Caco-2 (cell line): Measurements from ENCODE around the gene ZNFX1. TPM values are rescaled to one million over a fixed set of nuclear protein-coding genes. Genes with fewer than 3 reads are reported as not detected.
A peak's percentile ranks its signal among the peaks of the same experiment; 100 is the strongest.

Experiments
- BruUV-seq: library from RNA; stranded (reverse); fragments of 400-500 nt; replicated peaks from 2 replicates; lab custom pipeline; 2021; lab: Mats Ljungman, UMichigan
- CTCF ChIA-PET: fragments of 300-600 bp; sonication (Branson Sonifier 250); formaldehyde crosslinking; loops from one replicate; lab custom pipeline; 2022; ENCODE audit warnings: antibody characterized with exemption; lab: Charles Lee
- POLR2A ChIA-PET: fragments of 300-600 bp; sonication (Branson Sonifier 250); formaldehyde crosslinking; loops from one replicate; lab custom pipeline; 2022; ENCODE audit warnings: antibody characterized with exemption; lab: Charles Lee
- DNase-seq, 2 experiments: peaks; one replicate each; pipeline versions ENCODE4 v3.0.0 to v3.0.0-alpha.2; 2020 to 2022
- H3K27me3 ChIP-seq: replicated peaks from 2 replicates; pipeline ENCODE4 v1.6.0; 2011; ENCODE audit warnings: low read length; ENCODE audit not compliant: control insufficient read depth, insufficient read depth
- H3K36me3 ChIP-seq: 2 replicates; pipeline ENCODE4 v1.5.1; 2011; ENCODE audit warnings: low read length; ENCODE audit not compliant: control insufficient read depth, insufficient read depth
- H3K4me1 ChIP-seq: fragments of 250-450 bp; sonication (Bioruptor Pico); 2 replicates; pipeline ENCODE4 v1.5.1; 2020; ENCODE audit warnings: mild to moderate bottlenecking
- H3K4me3 ChIP-seq: 2 replicates; pipeline ENCODE4 v1.5.1; 2011; ENCODE audit warnings: low read depth, mild to moderate bottlenecking, control low read depth, low read length
- H3K9me3 ChIP-seq: fragments of 250-450 bp; sonication (Bioruptor Pico); 2 replicates; pipeline ENCODE4 v1.5.1; 2020; ENCODE audit warnings: mild to moderate bottlenecking, moderate library complexity
- H3K27ac Mint-ChIP-seq: one replicate; pipeline ENCODE4 v1.8.0; 2022; ENCODE audit warnings: mixed read lengths; ENCODE audit not compliant: unreplicated experiment
- H3K27me3 Mint-ChIP-seq: one replicate; pipeline ENCODE4 v1.8.0; 2022; ENCODE audit warnings: mixed read lengths; ENCODE audit not compliant: insufficient read depth, unreplicated experiment
- H3K36me3 Mint-ChIP-seq: one replicate; pipeline ENCODE4 v1.8.0; 2022; ENCODE audit warnings: mild to moderate bottlenecking, mixed read lengths; ENCODE audit not compliant: insufficient read depth, unreplicated experiment
- H3K4me1 Mint-ChIP-seq: one replicate; pipeline ENCODE4 v1.8.0; 2022; ENCODE audit warnings: low read depth, mixed read lengths; ENCODE audit not compliant: unreplicated experiment
- H3K4me3 Mint-ChIP-seq: one replicate; pipeline ENCODE4 v1.8.0; 2022; ENCODE audit warnings: mild to moderate bottlenecking, moderate library complexity, mixed read lengths; ENCODE audit not compliant: unreplicated experiment
- H3K9me3 Mint-ChIP-seq: one replicate; pipeline ENCODE4 v1.8.0; 2022; ENCODE audit warnings: mixed read lengths; ENCODE audit not compliant: unreplicated experiment
- CTCF ChIP-seq, 2 experiments: fragments of 200-600 bp in 1 of 2; IDR thresholded peaks; 1 replicate in 1 of 2; 2 replicates in 1 of 2; pipeline versions ENCODE4 v1.5.1 to v1.8.0; 2011 to 2022; ENCODE audit warnings: antibody characterized with exemption in 1 of 2, control low read depth in 1 of 2, inconsistent platforms in 1 of 2, low read depth in 1 of 2, low read length in 1 of 2, mild to moderate bottlenecking in 1 of 2, moderate library complexity in 1 of 2; ENCODE audit not compliant: insufficient read depth in 1 of 2, severe bottlenecking in 1 of 2, unreplicated experiment in 1 of 2
- intact Hi-C: fragments of 100-400 bp; cut with micrococcal nuclease; formaldehyde crosslinking; loops from one replicate; pipeline ENCODE4 v1.10.0; 2022; ENCODE audit not compliant: unreplicated experiment
- total RNA-seq: library from RNA; stranded (reverse); gene quantifications from 2 replicates; pipeline ENCODE4 v1.2.3, GENCODE V29; 2022

The ZNFX1 gene
- total RNA-seq, 1 experiment from 2014 or later = 34.0 TPM

- Histone ChIP-seq H3K27me3 (peaks cover 2% of the 10 kb centered on the region; the same call in 1 of the 2 replicates), H3K4me1 (no peaks in the 10 kb centered on the region), H3K9me3 (no peaks in the 10 kb centered on the region), H3K36me3 (no peaks in the 10 kb centered on the region), H3K4me3 (no peak overlapping the region)
- Mint-ChIP-seq H3K4me3 (no peak overlapping the region), H3K27ac (no peak overlapping the region), H3K4me1 (no peaks in the 10 kb centered on the region), H3K9me3 (no peaks in the 10 kb centered on the region), H3K27me3 (peaks cover 19% of the 10 kb centered on the region), H3K36me3 (no peaks in the 10 kb centered on the region)
- intact Hi-C loops = loop anchor here (1.0 kb wide), 1 partner anchor 77 kb away; no protein-coding TSS in a partner anchor
- POLR2A ChIA-PET = interaction anchor here (0.5 to 1.5 kb wide), 3 partner anchors 36 to 77 kb away, joined by 3 read pairs; no protein-coding TSS in a partner anchor
- DNase-seq = peak in 1 of 2 experiments; percentile 70
- TF ChIP-seq CTCF (IDR thresholded peaks at IDR 0.05; ENCODE audit: insufficient read depth in 1 of 2, low read depth in 1 of 2, low read length in 1 of 2, severe bottlenecking in 1 of 2, unreplicated experiment in 1 of 2) = peak; percentile 55 to 61
- no TSS peak for BruUV-seq
- CTCF ChIA-PET = interaction anchor here (0.5 to 3.1 kb wide), 22 partner anchors 8 to 287 kb away, joined by 3 to 29 read pairs (median 4); partner anchors contain the start of gene ZNFX1
These were observed 45.9 kb upstream of the ZNFX1 start for GRCh38 chr20:49323622-49324238.

GRCh38 chr20:49320460-49320859 is 42.6 kb upstream of the ZNFX1 start:
- POLR2A ChIA-PET = interaction anchor here (0.6 to 1.6 kb wide), 8 partner anchors 16 to 459 kb away, joined by 3 to 16 read pairs (median 3); partner anchors contain the start of genes DDX27 and ZNFX1
- Mint-ChIP-seq H3K27me3 (peaks cover 13% of the 10 kb centered on the region), H3K27ac (no peak overlapping the region), H3K36me3 (no peaks in the 10 kb centered on the region), H3K9me3 (no peaks in the 10 kb centered on the region), H3K4me3 (no peak overlapping the region), H3K4me1 (no peaks in the 10 kb centered on the region)
- no peaks in the 10 kb centered on the region for H3K36me3 ChIP-seq
- H3K4me3 ChIP-seq = no peak overlapping the region
- intact Hi-C loops = loop anchor here (1.0 to 2.0 kb wide), 3 partner anchors 30 to 187 kb away; partner anchors contain the start of gene ZNFX1
- H3K4me1 ChIP-seq = no peaks in the 10 kb centered on the region
- DNase-seq = peak; percentile 86 to 87
- CTCF ChIA-PET = interaction anchor here (0.6 to 2.1 kb wide), 41 partner anchors 10 to 596 kb away, joined by 3 to 101 read pairs (median 4); partner anchors contain the start of genes DDX27 and ZNFX1
- peaks cover 2% of the 10 kb centered on the region; the same call in 1 of the 2 replicates for H3K27me3 ChIP-seq
- H3K9me3 ChIP-seq = no peaks in the 10 kb centered on the region
- BruUV-seq = no TSS peak
- peak; percentile 78 to 87 for TF ChIP-seq CTCF (IDR thresholded peaks at IDR 0.05; ENCODE audit: insufficient read depth in 1 of 2, low read depth in 1 of 2, low read length in 1 of 2, severe bottlenecking in 1 of 2, unreplicated experiment in 1 of 2)

GRCh38 chr20:49319208-49319809 is 41.5 kb upstream of the ZNFX1 start:
- no peak for DNase-seq
- Histone ChIP-seq H3K36me3 (no peaks in the 10 kb centered on the region), H3K9me3 (no peaks in the 10 kb centered on the region), H3K4me3 (no peak overlapping the region), H3K4me1 (no peaks in the 10 kb centered on the region), H3K27me3 (no peaks in the 10 kb centered on the region)
- ChIA-PET CTCF (interaction anchor here (0.6 to 2.1 kb wide), 7 partner anchors 12 to 190 kb away, joined by 3 to 101 read pairs (median 4); no protein-coding TSS in a partner anchor), POLR2A (interaction anchor here (1.5 to 1.6 kb wide), 2 partner anchors 41 to 100 kb away, joined by 4 to 15 read pairs; partner anchors contain the start of genes DDX27 and ZNFX1)
- H3K4me3 Mint-ChIP-seq = no peak overlapping the region
- BruUV-seq = no TSS peak
- intact Hi-C loops = no loop called here
- no peak overlapping the region for H3K27ac Mint-ChIP-seq
- H3K36me3 Mint-ChIP-seq = no peaks in the 10 kb centered on the region
- H3K9me3 Mint-ChIP-seq = no peaks in the 10 kb centered on the region
- no peak for TF ChIP-seq CTCF (IDR thresholded peaks at IDR 0.05; ENCODE audit: insufficient read depth in 1 of 2, low read depth in 1 of 2, low read length in 1 of 2, severe bottlenecking in 1 of 2, unreplicated experiment in 1 of 2)
- H3K27me3 Mint-ChIP-seq = peaks cover 7% of the 10 kb centered on the region
- no peaks in the 10 kb centered on the region for H3K4me1 Mint-ChIP-seq
